Aorta (tissue), 5 donors: ENCODE measurements around the gene STAMBPL1. TPM values are rescaled to one million over a fixed set of nuclear protein-coding genes. Genes with fewer than 3 reads are reported as not detected.

Experiments used
- ATAC-seq: fragments of 200-7000 bp; cut with Tn5 transposase; one replicate; pipeline ENCODE4 v1.9.1; 2022; ENCODE audit warnings: moderate library complexity; ENCODE audit not compliant: low FRiP score
- DNase-seq, 2 donors: peaks; one replicate each; pipeline ENCODE4 v3.0.0-alpha.2; 2020
- H3K27ac ChIP-seq, 2 donors: one replicate each; pipeline ENCODE4 v1.5.1; 2013; ENCODE audit warnings: low read length in 2 of 2, mild to moderate bottlenecking in 2 of 2, moderate library complexity in 2 of 2, control low read depth in 1 of 2, inconsistent platforms in 1 of 2, low read depth in 1 of 2
- H3K27me3 ChIP-seq, 2 donors: one replicate each; pipeline ENCODE4 v1.6.1; 2013; ENCODE audit warnings: control low read depth in 1 of 2, low read length in 1 of 2, mild to moderate bottlenecking in 1 of 2, moderate library complexity in 1 of 2; ENCODE audit not compliant: insufficient read depth in 2 of 2, control insufficient read depth in 1 of 2
- H3K36me3 ChIP-seq, 2 donors: one replicate each; pipeline ENCODE4 v1.6.1; 2013; ENCODE audit warnings: control low read depth in 1 of 2, low read length in 1 of 2, mild to moderate bottlenecking in 1 of 2; ENCODE audit not compliant: insufficient read depth in 2 of 2, control insufficient read depth in 1 of 2
- H3K4me1 ChIP-seq, 2 donors: one replicate each; pipeline ENCODE4 v1.6.1; 2013; ENCODE audit warnings: low read length in 2 of 2, control low read depth in 1 of 2, mild to moderate bottlenecking in 1 of 2, moderate library complexity in 1 of 2; ENCODE audit not compliant: insufficient read depth in 2 of 2, control insufficient read depth in 1 of 2
- H3K4me3 ChIP-seq, 2 donors: one replicate each; pipeline ENCODE4 v1.5.1; 2013; ENCODE audit warnings: low read length in 2 of 2, control low read depth in 1 of 2, mild to moderate bottlenecking in 1 of 2
- H3K9me3 ChIP-seq: one replicate; pipeline ENCODE4 v1.6.1; 2013; ENCODE audit warnings: mild to moderate bottlenecking, low read length; ENCODE audit not compliant: control insufficient read depth
- WGBS, 2 donors: extraction: QIAGEN DNeasy Blood & Tissue Kit; methylation state at CpG; one replicate each; pipeline ENCODE4 v1.1.7; 2013; 5-methylcytosine and 5-hydroxymethylcytosine counted together
- intact Hi-C, 2 donors: fragments of 100-400 bp; cut with DNase I; formaldehyde crosslinking; loops; one replicate each; pipeline versions ENCODE4 v1.14.2 to v1.15.0; 2022
- polyA plus RNA-seq, 2 donors: library from polyadenylated mRNA; stranded (reverse); fragments of 200-250 nt; gene quantifications; one replicate each; pipeline ENCODE4 v1.2.3, GENCODE V29; 2013
- total RNA-seq, 2 donors: library from RNA; stranded (reverse); fragmentation: NEBNext Ultra II Directional; extraction: Animal tissue kit (Norgen Biotek cat#: 25700); gene quantifications; one replicate each; pipeline ENCODE4 v1.2.1, GENCODE V29; 2021
- donor health status: healthy with polysubstance abuse.
- donor health status: Bipolar disorder and iron deficiency.
- donor health status: DM: no; HTN: no; CAD: no.
- donor health status: DM: no; HTN: no; CAD: no.
- donor health status: DM: yes; HTN: yes; CAD: no.

STAMBPL1 gene
- total and polyA plus RNA-seq, 4 donors: 0.63 to 12.0 (median 2.9) TPM

- Histone ChIP-seq H3K27ac (no peak overlapping the region), H3K4me3 (no peak overlapping the region), H3K27me3 (no peaks in the 10 kb centered on the region), H3K9me3 (no peaks in the 10 kb centered on the region), H3K36me3 (no peaks in the 10 kb centered on the region), H3K4me1 (no peaks in the 10 kb centered on the region)
- ATAC-seq: no peak
- DNase-seq: no peak
- intact Hi-C loops: no loop called here
Observed at GRCh38 chr10:88870089-88870488, 10.0 kb upstream of the STAMBPL1 start.

GRCh38 chr10:88873757-88874156 is 6.3 kb upstream of the STAMBPL1 start:
- no peaks in the 10 kb centered on the region for H3K4me1 ChIP-seq
- intact Hi-C loops: no loop called here
- ATAC-seq (no peak), DNase-seq (no peak)
- H3K4me3 ChIP-seq: no peak overlapping the region
- H3K9me3 ChIP-seq: no peaks in the 10 kb centered on the region
- H3K27ac ChIP-seq: no peak overlapping the region
- 38 to 53% methylated on average over 2 of the region's 2 CpGs for WGBS, 2 donors
- no peaks in the 10 kb centered on the region for H3K27me3 ChIP-seq
- no peaks in the 10 kb centered on the region for H3K36me3 ChIP-seq

- WGBS, 2 donors: 79 to 80% methylated on average over 2 of the region's 2 CpGs
- Histone ChIP-seq H3K4me1 (no peaks in the 10 kb centered on the region), H3K9me3 (no peaks in the 10 kb centered on the region), H3K27ac (no peak overlapping the region), H3K4me3 (no peak overlapping the region), H3K27me3 (no peaks in the 10 kb centered on the region), H3K36me3 (no peaks in the 10 kb centered on the region)
- no peak for ATAC-seq
- DNase-seq: no peak
- intact Hi-C loops: no loop called here
Observed at GRCh38 chr10:88874281-88874680, 5.8 kb upstream of the STAMBPL1 start.

GRCh38 chr10:88875081-88875480 is 5.0 kb upstream of the STAMBPL1 start:
- Histone ChIP-seq H3K27ac (no peak overlapping the region), H3K36me3 (no peaks in the 10 kb centered on the region), H3K4me1 (no peaks in the 10 kb centered on the region), H3K9me3 (no peaks in the 10 kb centered on the region), H3K27me3 (no peaks in the 10 kb centered on the region), H3K4me3 (no peak overlapping the region)
- ATAC-seq (no peak), DNase-seq (no peak)
- intact Hi-C loops: no loop called here

- Histone ChIP-seq H3K9me3 (no peaks in the 10 kb centered on the region), H3K4me1 (no peaks in the 10 kb centered on the region), H3K27me3 (no peaks in the 10 kb centered on the region), H3K4me3 (no peak overlapping the region), H3K27ac (no peak overlapping the region), H3K36me3 (no peaks in the 10 kb centered on the region)
- WGBS, 2 donors: 89 to 95% methylated on average over 6 of the region's 6 CpGs
- ATAC-seq (no peak), DNase-seq (no peak)
- intact Hi-C loops: no loop called here
Observed at GRCh38 chr10:88877298-88877697, 2.7 kb upstream of the STAMBPL1 start.

- ATAC-seq: peak; percentile 96
- no peaks in the 10 kb centered on the region for H3K4me1 ChIP-seq
- intact Hi-C loops: loop anchor here in 1 of 2 donors (1.0 to 5.0 kb wide), 2 partner anchors 52 to 107 kb away; no protein-coding TSS in a partner anchor
Observed at GRCh38 chr10:88880282-88881076, 434 bp downstream of the STAMBPL1 start.

GRCh38 chr10:88881320-88881719 is 1.3 kb downstream of the STAMBPL1 start:
- intact Hi-C loops: loop anchor here in 1 of 2 donors (5.0 kb wide), 1 partner anchor 106 kb away; no protein-coding TSS in a partner anchor
- Histone ChIP-seq H3K27me3 (no peaks in the 10 kb centered on the region), H3K27ac (no peak overlapping the region), H3K4me1 (no peaks in the 10 kb centered on the region), H3K36me3 (no peaks in the 10 kb centered on the region), H3K4me3 (no peak overlapping the region), H3K9me3 (no peaks in the 10 kb centered on the region)
- DNase-seq (no peak), ATAC-seq (no peak)
- 85 to 88% methylated on average over 6 of the region's 6 CpGs for WGBS, 2 donors

More at GRCh38 chr10:88880282-88881076, 434 bp downstream of the STAMBPL1 start:
- no peaks in the 10 kb centered on the region for H3K27me3 ChIP-seq
- H3K4me3 ChIP-seq: peak overlapping the region; percentile 38 to 44
- peak overlapping the region in 1 of 2 donors; percentile 37 for H3K27ac ChIP-seq
- peak; percentile 91 to 92 for DNase-seq
- no peaks in the 10 kb centered on the region for H3K9me3 ChIP-seq
- 0 to 1% methylated on average over 80 to 84 of the region's 84 CpGs for WGBS, 2 donors
- no peaks in the 10 kb centered on the region for H3K36me3 ChIP-seq

GRCh38 chr10:88881922-88882645 is 2.0 kb downstream of the STAMBPL1 start:
- Histone ChIP-seq H3K4me3 (no peak overlapping the region), H3K36me3 (no peaks in the 10 kb centered on the region), H3K9me3 (no peaks in the 10 kb centered on the region), H3K4me1 (no peaks in the 10 kb centered on the region), H3K27ac (no peak overlapping the region), H3K27me3 (no peaks in the 10 kb centered on the region)
- no peak for DNase-seq
- no peak for ATAC-seq
- intact Hi-C loops: loop anchor here in 1 of 2 donors (5.0 kb wide), 1 partner anchor 105 kb away; no protein-coding TSS in a partner anchor
- WGBS, 2 donors: 66 to 74% methylated on average over 5 of the region's 5 CpGs
